Activated CD8-positive, alpha-beta T cell treated with anti-CD3 and anti-CD28 coated beads for 36 hours (primary cell): ENCODE measurements around the gene IL31. TPM values are rescaled to one million over a fixed set of nuclear protein-coding genes. Genes with fewer than 3 reads are reported as not detected.

Experiments
- ATAC-seq: fragments of 200-7000 bp; cut with Tn5 transposase; one replicate; pipeline ENCODE4 v1.10.0; 2021; ENCODE audit warnings: mild to moderate bottlenecking, moderate library complexity
- CTCF ChIA-PET: fragments of 350-600 bp; sonication (Branson Sonifier 250); formaldehyde crosslinking; loops from one replicate; lab custom pipeline; 2021; ENCODE audit warnings: antibody characterized with exemption; lab: Charles Lee
- POLR2A ChIA-PET: fragments of 350-600 bp; sonication (Branson Sonifier 250); formaldehyde crosslinking; loops from one replicate; lab custom pipeline; 2021; ENCODE audit warnings: antibody characterized with exemption; lab: Charles Lee
- DNase-seq: peaks from one replicate; pipeline ENCODE4 v3.0.0-alpha.2; 2020
- H3K27ac Mint-ChIP-seq: one replicate; pipeline ENCODE4 v1.8.0; 2021; ENCODE audit warnings: mild to moderate bottlenecking, mixed read lengths
- H3K27me3 Mint-ChIP-seq: one replicate; pipeline ENCODE4 v1.8.0; 2021; ENCODE audit warnings: mixed read lengths
- H3K36me3 Mint-ChIP-seq: one replicate; pipeline ENCODE4 v1.8.0; 2021; ENCODE audit warnings: low read depth, mixed read lengths
- H3K4me1 Mint-ChIP-seq: one replicate; pipeline ENCODE4 v1.8.0; 2021; ENCODE audit warnings: low read depth, mixed read lengths
- H3K4me3 Mint-ChIP-seq: one replicate; pipeline ENCODE4 v1.8.0; 2021; ENCODE audit warnings: mild to moderate bottlenecking, moderate library complexity, mixed read lengths
- H3K9me3 Mint-ChIP-seq: one replicate; pipeline ENCODE4 v1.8.0; 2021; ENCODE audit warnings: mixed read lengths
- intact Hi-C: fragments of 100-400 bp; cut with micrococcal nuclease; formaldehyde crosslinking; loops from one replicate; pipeline ENCODE4 v1.10.0; 2022
- total RNA-seq, 2 experiments: library from RNA; stranded (reverse); gene quantifications; one replicate each; pipeline ENCODE4 v1.2.3, GENCODE V29; 2021
- TF ChIP-seq, protein P1 (sequence below): fragments of 200-600 bp; IDR thresholded peaks from one replicate; pipeline ENCODE4 v1.8.0; 2022; ENCODE audit warnings: antibody characterized with exemption, mild to moderate bottlenecking

Gene IL31
- total RNA-seq, 2 experiments from 2014 or later = not detected

- Mint-ChIP-seq H3K36me3 (peaks cover 14% of the 10 kb centered on the region), H3K27ac (no peak overlapping the region), H3K27me3 (no peaks in the 10 kb centered on the region), H3K4me1 (no peaks in the 10 kb centered on the region), H3K9me3 (no peaks in the 10 kb centered on the region), H3K4me3 (no peak overlapping the region)
- peak; percentile 39 for ATAC-seq
- CTCF ChIA-PET = interaction anchor here (1.2 kb wide), 1 partner anchor 83 kb away, joined by 3 read pairs; no protein-coding TSS in a partner anchor
- DNase-seq = no peak
- POLR2A ChIA-PET = no interaction called here
- TF ChIP-seq, protein P1, sequence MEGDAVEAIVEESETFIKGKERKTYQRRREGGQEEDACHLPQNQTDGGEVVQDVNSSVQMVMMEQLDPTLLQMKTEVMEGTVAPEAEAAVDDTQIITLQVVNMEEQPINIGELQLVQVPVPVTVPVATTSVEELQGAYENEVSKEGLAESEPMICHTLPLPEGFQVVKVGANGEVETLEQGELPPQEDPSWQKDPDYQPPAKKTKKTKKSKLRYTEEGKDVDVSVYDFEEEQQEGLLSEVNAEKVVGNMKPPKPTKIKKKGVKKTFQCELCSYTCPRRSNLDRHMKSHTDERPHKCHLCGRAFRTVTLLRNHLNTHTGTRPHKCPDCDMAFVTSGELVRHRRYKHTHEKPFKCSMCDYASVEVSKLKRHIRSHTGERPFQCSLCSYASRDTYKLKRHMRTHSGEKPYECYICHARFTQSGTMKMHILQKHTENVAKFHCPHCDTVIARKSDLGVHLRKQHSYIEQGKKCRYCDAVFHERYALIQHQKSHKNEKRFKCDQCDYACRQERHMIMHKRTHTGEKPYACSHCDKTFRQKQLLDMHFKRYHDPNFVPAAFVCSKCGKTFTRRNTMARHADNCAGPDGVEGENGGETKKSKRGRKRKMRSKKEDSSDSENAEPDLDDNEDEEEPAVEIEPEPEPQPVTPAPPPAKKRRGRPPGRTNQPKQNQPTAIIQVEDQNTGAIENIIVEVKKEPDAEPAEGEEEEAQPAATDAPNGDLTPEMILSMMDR = no peak
- intact Hi-C loops = loop anchor here (10.0 kb wide), 1 partner anchor 48 kb away; the partner anchor contains the start of gene LRRC43
These were observed 36.8 kb downstream of the IL31 start for GRCh38 chr12:122137229-122137628.

- no peaks in the 10 kb centered on the region for H3K9me3 Mint-ChIP-seq
- ATAC-seq (no peak), DNase-seq (no peak)
- CTCF ChIA-PET = no interaction called here
- no peaks in the 10 kb centered on the region for H3K27me3 Mint-ChIP-seq
- H3K27ac Mint-ChIP-seq = no peak overlapping the region
- H3K36me3 Mint-ChIP-seq = peaks cover 8% of the 10 kb centered on the region
- H3K4me1 Mint-ChIP-seq = no peaks in the 10 kb centered on the region
- no peak overlapping the region for H3K4me3 Mint-ChIP-seq
- TF ChIP-seq, protein P1 = no peak
- POLR2A ChIA-PET = no interaction called here
- intact Hi-C loops = loop anchor here (10.0 kb wide), 1 partner anchor 49 kb away; the partner anchor contains the start of gene LRRC43
These were observed 38.5 kb downstream of the IL31 start for GRCh38 chr12:122135437-122136031.

DNA sequence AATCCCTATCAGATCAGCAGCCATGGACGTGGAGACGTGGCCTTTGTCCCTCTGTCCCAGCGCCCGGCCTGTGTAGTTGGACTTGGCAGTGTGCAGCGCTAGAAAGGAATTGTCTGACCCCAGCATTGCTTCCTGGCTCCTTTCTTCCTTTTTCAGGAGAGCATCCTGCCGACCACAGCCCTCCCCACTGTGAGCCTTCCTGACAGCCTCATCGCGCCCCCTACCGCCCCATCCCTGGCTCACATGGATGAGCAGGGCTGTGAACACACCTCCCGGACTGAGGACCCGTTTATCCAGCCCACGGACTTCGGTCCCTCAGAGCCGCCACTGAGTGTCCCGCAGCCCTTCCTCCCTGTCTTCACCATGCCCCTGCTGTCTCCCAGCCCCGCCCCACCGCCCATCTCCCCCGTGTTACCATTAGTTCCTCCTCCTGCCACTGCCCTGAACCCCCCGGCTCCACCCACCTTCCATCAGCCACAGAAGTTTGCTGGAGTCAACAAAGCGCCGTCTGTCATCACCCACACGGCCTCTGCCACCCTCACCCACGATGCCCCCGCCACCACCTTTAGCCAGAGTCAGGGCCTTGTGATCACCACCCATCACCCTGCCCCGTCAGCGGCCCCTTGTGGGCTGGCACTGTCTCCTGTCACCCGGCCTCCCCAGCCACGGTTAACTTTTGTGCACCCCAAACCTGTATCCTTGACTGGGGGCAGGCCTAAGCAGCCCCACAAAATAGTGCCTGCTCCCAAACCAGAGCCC is 40.6 kb downstream of the IL31 start:
- intact Hi-C loops = loop anchor here (10.0 kb wide), 1 partner anchor 51 kb away; the partner anchor contains the start of gene LRRC43
- TF ChIP-seq, protein P1 = no peak
- H3K27ac Mint-ChIP-seq = no peak overlapping the region
- peaks cover 8% of the 10 kb centered on the region for H3K36me3 Mint-ChIP-seq
- H3K4me1 Mint-ChIP-seq = no peaks in the 10 kb centered on the region
- ATAC-seq = no peak
- no peak for DNase-seq
- no peaks in the 10 kb centered on the region for H3K9me3 Mint-ChIP-seq
- CTCF ChIA-PET = interaction anchor here (0.7 to 1.7 kb wide), 5 partner anchors 10 to 215 kb away, joined by 3 to 7 read pairs (median 5); partner anchors contain the start of gene CFAP251
- POLR2A ChIA-PET = interaction anchor here (0.9 kb wide), 1 partner anchor 10 kb away, joined by 3 read pairs; no protein-coding TSS in a partner anchor
- H3K27me3 Mint-ChIP-seq = no peaks in the 10 kb centered on the region
- H3K4me3 Mint-ChIP-seq = no peak overlapping the region

- no peaks in the 10 kb centered on the region for H3K27me3 Mint-ChIP-seq
- ATAC-seq (no peak), DNase-seq (no peak)
- ChIA-PET POLR2A (no interaction called here), CTCF (interaction anchor here (0.6 to 3.8 kb wide), 7 partner anchors 19 to 229 kb away, joined by 3 to 23 read pairs (median 3); no protein-coding TSS in a partner anchor)
- intact Hi-C loops = loop anchor here (10.0 kb wide), 1 partner anchor 55 kb away; the partner anchor contains the start of gene LRRC43
- no peak overlapping the region for H3K27ac Mint-ChIP-seq
- H3K9me3 Mint-ChIP-seq = no peaks in the 10 kb centered on the region
- TF ChIP-seq, protein P1 = no peak
- no peak overlapping the region for H3K4me3 Mint-ChIP-seq
- H3K4me1 Mint-ChIP-seq = peaks cover 14% of the 10 kb centered on the region
- H3K36me3 Mint-ChIP-seq = peaks cover 8% of the 10 kb centered on the region
These were observed 43.9 kb downstream of the IL31 start for GRCh38 chr12:122130150-122130549.
